ENCODE measurements around the gene MT1A. TPM values are rescaled to one million over a fixed set of nuclear protein-coding genes. Genes with fewer than 3 reads are reported as not detected.

MT1A gene
- polyA plus RNA-seq, 4 donors: 1.3 to 240 (median 21.3) TPM

DNA sequence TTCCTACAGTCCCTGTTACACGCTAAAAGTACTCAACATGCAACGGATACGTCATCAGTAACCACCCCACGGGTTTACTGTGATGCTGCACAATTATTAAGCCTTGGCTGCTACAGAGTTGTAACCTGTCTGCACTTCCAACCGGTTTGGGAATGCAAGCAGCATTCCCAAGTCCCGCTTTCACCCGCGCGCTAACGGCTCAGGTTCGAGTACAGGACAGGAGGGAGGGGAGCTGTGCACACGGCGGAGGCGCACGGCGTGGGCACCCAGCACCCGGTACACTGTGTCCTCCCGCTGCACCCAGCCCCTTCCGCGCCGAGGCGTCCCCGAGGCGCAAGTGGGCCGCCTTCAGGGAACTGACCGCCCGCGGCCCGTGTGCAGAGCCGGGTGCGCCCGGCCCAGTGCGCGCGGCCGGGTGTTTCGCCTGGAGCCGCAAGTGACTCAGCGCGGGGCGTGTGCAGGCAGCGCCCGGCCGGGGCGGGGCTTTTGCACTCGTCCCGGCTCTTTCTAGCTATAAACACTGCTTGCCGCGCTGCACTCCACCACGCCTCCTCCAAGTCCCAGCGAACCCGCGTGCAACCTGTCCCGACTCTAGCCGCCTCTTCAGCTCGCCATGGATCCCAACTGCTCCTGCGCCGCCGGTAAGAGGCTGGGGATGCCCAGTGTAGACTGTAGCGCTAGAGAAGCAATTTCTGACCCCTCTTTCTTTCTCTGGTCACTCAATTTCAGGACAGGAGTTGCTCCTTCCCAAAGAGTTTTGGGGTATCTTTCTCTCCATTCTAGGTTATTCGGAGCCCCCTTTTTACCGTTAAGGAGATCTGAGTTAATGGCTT is 30.2 kb upstream of the MT1A start, which contains the start of gene MT2A:
Gene MT2A (plus strand): TSS at position 542 of the 833 bp plus-strand sequence. CDS start 72 bp downstream, at position 614.
- Histone ChIP-seq H3K36me3 (ENCODE audit: control insufficient read depth in 3 of 3, insufficient read depth in 2 of 3, low read depth in 1 of 3, low read length in 3 of 3) (no peaks in the 10 kb centered on the region), H3K27ac (ENCODE audit: low read depth in 1 of 3, low read length in 2 of 3) (peak within 1 kb of the TSS; percentile 64 to 90 (median 85)), H3K9me3 (ENCODE audit: control insufficient read depth in 2 of 2, insufficient read depth in 1 of 2, low read depth in 1 of 2, low read length in 1 of 2) (no peaks in the 10 kb centered on the region), H3K4me1 (ENCODE audit: control insufficient read depth in 3 of 3, insufficient read depth in 2 of 3, low read depth in 1 of 3, low read length in 2 of 3) (peaks cover 2 to 26% (median 8%) of the 10 kb centered on the region in 3 donors), H3K27me3 (ENCODE audit: control insufficient read depth in 3 of 3, insufficient read depth in 3 of 3, low read length in 3 of 3) (no peaks in the 10 kb centered on the region), H3K4me3 (ENCODE audit: low read depth in 1 of 3, low read length in 3 of 3) (peak within 1 kb of the TSS; percentile 51 to 66 (median 53))
- no peak for FAIRE-seq
- DNase-seq: peak; percentile 97 to 98
- WGBS, 3 donors: 5 to 7% (median 7%) methylated on average over 44 to 62 of the region's 62 CpGs

- peak in 1 of 2 donors; percentile 26 for DNase-seq
- peak overlapping the region; percentile 56 to 90 (median 62) for H3K27ac ChIP-seq (ENCODE audit: low read depth in 1 of 3, low read length in 2 of 3)
- H3K9me3 ChIP-seq (ENCODE audit: control insufficient read depth in 2 of 2, insufficient read depth in 1 of 2, low read depth in 1 of 2, low read length in 1 of 2): no peaks in the 10 kb centered on the region
- peak overlapping the region; percentile 51 to 66 (median 53) for H3K4me3 ChIP-seq (ENCODE audit: low read depth in 1 of 3, low read length in 3 of 3)
- H3K36me3 ChIP-seq (ENCODE audit: control insufficient read depth in 3 of 3, insufficient read depth in 2 of 3, low read depth in 1 of 3, low read length in 3 of 3): no peaks in the 10 kb centered on the region
- H3K27me3 ChIP-seq (ENCODE audit: control insufficient read depth in 3 of 3, insufficient read depth in 3 of 3, low read length in 3 of 3): no peaks in the 10 kb centered on the region
- FAIRE-seq: no peak
- WGBS, 3 donors: 0 to 1% (median 1%) methylated on average over 21 of the region's 21 CpGs
- peaks cover 2 to 26% (median 8%) of the 10 kb centered on the region in 3 donors for H3K4me1 ChIP-seq (ENCODE audit: control insufficient read depth in 3 of 3, insufficient read depth in 2 of 3, low read depth in 1 of 3, low read length in 2 of 3)
Measured at GRCh38 chr16:56608876-56609462, 29.5 kb upstream of the MT1A start.

- Histone ChIP-seq H3K9me3 (ENCODE audit: control insufficient read depth in 2 of 2, insufficient read depth in 1 of 2, low read depth in 1 of 2, low read length in 1 of 2) (no peaks in the 10 kb centered on the region), H3K27ac (ENCODE audit: low read depth in 1 of 3, low read length in 2 of 3) (peak overlapping the region; percentile 56 to 90 (median 62)), H3K27me3 (ENCODE audit: control insufficient read depth in 3 of 3, insufficient read depth in 3 of 3, low read length in 3 of 3) (no peaks in the 10 kb centered on the region), H3K36me3 (ENCODE audit: control insufficient read depth in 3 of 3, insufficient read depth in 2 of 3, low read depth in 1 of 3, low read length in 3 of 3) (no peaks in the 10 kb centered on the region), H3K4me1 (ENCODE audit: control insufficient read depth in 3 of 3, insufficient read depth in 2 of 3, low read depth in 1 of 3, low read length in 2 of 3) (peaks cover 2 to 26% (median 8%) of the 10 kb centered on the region in 3 donors), H3K4me3 (ENCODE audit: low read depth in 1 of 3, low read length in 3 of 3) (peak overlapping the region in 2 of 3 donors; percentile 51 to 66)
- peak; percentile 92 to 95 for DNase-seq
- no peak for FAIRE-seq
- WGBS, 3 donors: 0 to 1% (median 1%) methylated on average over 6 of the region's 6 CpGs
Measured at GRCh38 chr16:56609463-56609921, 29.0 kb upstream of the MT1A start.

DNA sequence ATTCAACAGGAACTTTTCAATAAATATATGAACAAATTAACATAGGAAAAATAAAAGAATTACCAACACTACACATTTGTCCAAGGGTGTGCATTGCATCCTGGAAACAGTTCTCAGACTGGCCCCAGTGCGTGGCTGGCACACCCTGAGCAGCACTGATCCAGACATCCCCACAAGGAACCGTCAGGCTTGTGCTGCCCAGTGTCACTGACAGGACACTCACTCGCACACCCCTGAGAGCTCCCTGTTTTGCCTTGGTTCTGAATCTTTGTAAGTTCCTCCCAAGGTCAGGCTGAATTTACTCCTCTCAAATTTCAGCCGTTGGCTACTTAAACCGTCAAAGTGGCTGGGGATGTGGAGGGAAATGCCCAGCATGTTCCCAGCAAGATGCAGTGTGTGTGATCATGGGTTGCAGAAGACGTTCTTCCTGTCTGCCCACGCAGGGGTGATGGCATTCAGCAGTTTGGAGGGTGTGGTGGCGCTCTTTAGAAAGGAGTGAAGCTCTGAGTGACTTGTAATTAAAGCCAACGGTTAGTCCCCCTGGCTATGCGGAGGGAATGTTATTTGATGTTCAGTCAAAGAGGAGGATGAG is 28.4 kb upstream of the MT1A start:
- no peaks in the 10 kb centered on the region for H3K27me3 ChIP-seq (ENCODE audit: control insufficient read depth in 3 of 3, insufficient read depth in 3 of 3, low read length in 3 of 3)
- FAIRE-seq (no peak), DNase-seq (peak; percentile 43 to 52)
- H3K36me3 ChIP-seq (ENCODE audit: control insufficient read depth in 3 of 3, insufficient read depth in 2 of 3, low read depth in 1 of 3, low read length in 3 of 3): no peaks in the 10 kb centered on the region
- WGBS, 3 donors: 8 to 17% (median 9%) methylated on average over 10 of the region's 10 CpGs
- H3K4me1 ChIP-seq (ENCODE audit: control insufficient read depth in 3 of 3, insufficient read depth in 2 of 3, low read depth in 1 of 3, low read length in 2 of 3): peaks cover 2 to 26% (median 8%) of the 10 kb centered on the region in 3 donors
- H3K27ac ChIP-seq (ENCODE audit: low read depth in 1 of 3, low read length in 2 of 3): peak overlapping the region; percentile 56 to 96 (median 79)
- H3K9me3 ChIP-seq (ENCODE audit: control insufficient read depth in 2 of 2, insufficient read depth in 1 of 2, low read depth in 1 of 2, low read length in 1 of 2): no peaks in the 10 kb centered on the region
- H3K4me3 ChIP-seq (ENCODE audit: low read depth in 1 of 3, low read length in 3 of 3): peak overlapping the region in 1 of 3 donors; percentile 66

- H3K27ac ChIP-seq (ENCODE audit: low read depth in 1 of 3, low read length in 2 of 3): peak overlapping the region in 2 of 3 donors; percentile 79 to 96
- no peak overlapping the region for H3K4me3 ChIP-seq (ENCODE audit: low read depth in 1 of 3, low read length in 3 of 3)
- FAIRE-seq (no peak), DNase-seq (no peak)
- no peaks in the 10 kb centered on the region for H3K36me3 ChIP-seq (ENCODE audit: control insufficient read depth in 3 of 3, insufficient read depth in 2 of 3, low read depth in 1 of 3, low read length in 3 of 3)
- peaks cover 2 to 26% (median 8%) of the 10 kb centered on the region in 3 donors for H3K4me1 ChIP-seq (ENCODE audit: control insufficient read depth in 3 of 3, insufficient read depth in 2 of 3, low read depth in 1 of 3, low read length in 2 of 3)
- H3K9me3 ChIP-seq (ENCODE audit: control insufficient read depth in 2 of 2, insufficient read depth in 1 of 2, low read depth in 1 of 2, low read length in 1 of 2): no peaks in the 10 kb centered on the region
- WGBS, 3 donors: 35 to 47% (median 46%) methylated on average over 2 of the region's 2 CpGs
- no peaks in the 10 kb centered on the region for H3K27me3 ChIP-seq (ENCODE audit: control insufficient read depth in 3 of 3, insufficient read depth in 3 of 3, low read length in 3 of 3)
Measured at GRCh38 chr16:56610609-56611111, 27.8 kb upstream of the MT1A start.

DNA sequence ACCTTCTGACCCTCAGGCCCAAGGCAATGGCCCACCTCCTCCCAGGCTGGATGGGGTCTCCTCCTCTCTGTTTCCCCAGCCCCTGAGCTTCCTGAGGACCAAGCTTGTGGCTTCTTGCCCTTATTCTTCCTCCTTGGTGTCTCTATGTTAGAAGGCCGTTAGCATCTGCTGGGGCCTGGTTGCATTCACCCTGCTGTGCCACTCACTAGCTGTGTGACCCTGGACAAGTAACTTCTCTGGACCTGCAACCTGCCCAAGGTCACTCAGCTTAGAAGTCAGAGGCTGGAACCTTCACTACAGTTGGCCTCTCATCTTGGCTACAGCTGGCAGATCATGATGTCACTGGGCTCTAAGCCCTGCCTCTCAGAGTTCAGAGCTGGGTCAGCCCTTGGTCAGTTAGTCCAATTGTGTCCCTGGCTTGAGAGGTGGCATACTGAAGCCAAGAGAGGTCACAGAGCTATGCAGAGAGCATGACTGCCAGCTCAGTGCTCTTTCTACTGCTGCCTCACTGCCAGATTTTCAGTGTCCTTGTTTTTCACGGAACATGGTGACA is 27.1 kb upstream of the MT1A start:
- Histone ChIP-seq H3K4me3 (ENCODE audit: low read depth in 1 of 3, low read length in 3 of 3) (no peak overlapping the region), H3K4me1 (ENCODE audit: control insufficient read depth in 3 of 3, insufficient read depth in 2 of 3, low read depth in 1 of 3, low read length in 2 of 3) (peaks cover 2 to 26% (median 8%) of the 10 kb centered on the region in 3 donors), H3K27ac (ENCODE audit: low read depth in 1 of 3, low read length in 2 of 3) (peak overlapping the region in 2 of 3 donors; percentile 17 to 96), H3K9me3 (ENCODE audit: control insufficient read depth in 2 of 2, insufficient read depth in 1 of 2, low read depth in 1 of 2, low read length in 1 of 2) (no peaks in the 10 kb centered on the region), H3K27me3 (ENCODE audit: control insufficient read depth in 3 of 3, insufficient read depth in 3 of 3, low read length in 3 of 3) (no peaks in the 10 kb centered on the region), H3K36me3 (ENCODE audit: control insufficient read depth in 3 of 3, insufficient read depth in 2 of 3, low read depth in 1 of 3, low read length in 3 of 3) (no peaks in the 10 kb centered on the region)
- DNase-seq (no peak), FAIRE-seq (no peak)
- WGBS, 3 donors: 69 to 83% (median 83%) methylated on average over 2 of the region's 2 CpGs

GRCh38 chr16:56613706-56614105 is 24.8 kb upstream of the MT1A start:
- no peak for FAIRE-seq
- Histone ChIP-seq H3K4me1 (ENCODE audit: control insufficient read depth in 3 of 3, insufficient read depth in 2 of 3, low read depth in 1 of 3, low read length in 2 of 3) (peaks cover 2 to 24% (median 8%) of the 10 kb centered on the region in 3 donors), H3K4me3 (ENCODE audit: low read depth in 1 of 3, low read length in 3 of 3) (no peak overlapping the region)

GRCh38 chr16:56614549-56614991 is 23.9 kb upstream of the MT1A start:
- Histone ChIP-seq H3K4me3 (ENCODE audit: low read depth in 1 of 3, low read length in 3 of 3) (no peak overlapping the region), H3K4me1 (ENCODE audit: control insufficient read depth in 3 of 3, insufficient read depth in 2 of 3, low read depth in 1 of 3, low read length in 2 of 3) (peaks cover 2 to 15% (median 8%) of the 10 kb centered on the region in 3 donors), H3K27me3 (ENCODE audit: control insufficient read depth in 3 of 3, insufficient read depth in 3 of 3, low read length in 3 of 3) (peaks cover 0 to 22% (median 0%) of the 10 kb centered on the region in 3 donors), H3K27ac (ENCODE audit: low read depth in 1 of 3, low read length in 2 of 3) (no peak overlapping the region), H3K36me3 (ENCODE audit: control insufficient read depth in 3 of 3, insufficient read depth in 2 of 3, low read depth in 1 of 3, low read length in 3 of 3) (no peaks in the 10 kb centered on the region), H3K9me3 (ENCODE audit: control insufficient read depth in 2 of 2, insufficient read depth in 1 of 2, low read depth in 1 of 2, low read length in 1 of 2) (no peaks in the 10 kb centered on the region)
- FAIRE-seq (no peak), DNase-seq (no peak)

More at GRCh38 chr16:56613706-56614105, 24.8 kb upstream of the MT1A start:
- DNase-seq: no peak
- H3K27ac ChIP-seq (ENCODE audit: low read depth in 1 of 3, low read length in 2 of 3): no peak overlapping the region
- H3K9me3 ChIP-seq (ENCODE audit: control insufficient read depth in 2 of 2, insufficient read depth in 1 of 2, low read depth in 1 of 2, low read length in 1 of 2): no peaks in the 10 kb centered on the region
- H3K27me3 ChIP-seq (ENCODE audit: control insufficient read depth in 3 of 3, insufficient read depth in 3 of 3, low read length in 3 of 3): peaks cover 0 to 19% (median 0%) of the 10 kb centered on the region in 3 donors
- H3K36me3 ChIP-seq (ENCODE audit: control insufficient read depth in 3 of 3, insufficient read depth in 2 of 3, low read depth in 1 of 3, low read length in 3 of 3): no peaks in the 10 kb centered on the region

Measured in small intestine (tissue), 7 donors.